HepG2 (cell line): ENCODE results near the gene NATD1. TPM values are rescaled to one million over a fixed set of nuclear protein-coding genes. Genes with fewer than 3 reads are reported as not detected.

Source experiments
- BORCS8-MEF2B ChIP-seq: sonication (generic); formaldehyde crosslinking; IDR thresholded peaks from 2 replicates; pipeline ENCODE4 v1.8.0; 2022; ENCODE audit warnings: mild to moderate bottlenecking, missing genetic modification reagents
- CENPT ChIP-seq: sonication (generic); formaldehyde crosslinking; IDR thresholded peaks from 2 replicates; pipeline ENCODE4 v1.8.0; 2022; ENCODE audit warnings: low read depth, mild to moderate bottlenecking, moderate library complexity, missing genetic modification reagents
- GPN1 ChIP-seq: sonication (generic); formaldehyde crosslinking; IDR thresholded peaks from 2 replicates; pipeline ENCODE4 v1.5.1; 2020; ENCODE audit warnings: missing genetic modification reagents, borderline replicate concordance
- HOXA3 ChIP-seq: sonication (generic); formaldehyde crosslinking; IDR thresholded peaks from 2 replicates; pipeline ENCODE4 v1.5.0; 2020; ENCODE audit warnings: missing genetic modification reagents
- KMT2A ChIP-seq: sonication (generic); formaldehyde crosslinking; IDR thresholded peaks from 2 replicates; pipeline ENCODE4 v1.4.0; 2020; ENCODE audit warnings: missing genetic modification reagents
- MAFG ChIP-seq: sonication (generic); formaldehyde crosslinking; IDR thresholded peaks from 2 replicates; pipeline ENCODE4 v1.5.1; 2020; ENCODE audit warnings: mild to moderate bottlenecking, missing genetic modification reagents
- MAFK ChIP-seq, 2 experiments: IDR thresholded peaks in 1 of 2; conservative IDR thresholded peaks in 1 of 2; 2 replicates each; pipeline ENCODE4 v1.6.1; 2011; ENCODE audit warnings: improper control_type of control experiment in 2 of 2, low read length in 2 of 2
- MTA1 ChIP-seq: sonication (generic); formaldehyde crosslinking; IDR thresholded peaks from 2 replicates; pipeline ENCODE4 v1.4.0; 2020; ENCODE audit warnings: missing genetic modification reagents, mild to moderate bottlenecking, borderline replicate concordance
- PHF8 ChIP-seq: sonication (generic); formaldehyde crosslinking; IDR thresholded peaks from 2 replicates; pipeline ENCODE4 v1.5.0; 2020; ENCODE audit warnings: missing genetic modification reagents
- RORA ChIP-seq: sonication (generic); formaldehyde crosslinking; IDR thresholded peaks from 2 replicates; pipeline ENCODE4 v1.5.0; 2020; ENCODE audit warnings: mild to moderate bottlenecking, missing genetic modification reagents, moderate library complexity
- SMARCC2 ChIP-seq: fragments of 450-650 bp; IDR thresholded peaks from 2 replicates; pipeline ENCODE4 v1.6.1; 2017; ENCODE audit warnings: antibody characterized with exemption, mild to moderate bottlenecking
- YY1 ChIP-seq: IDR thresholded peaks from 2 replicates; pipeline ENCODE4 v1.6.1; 2011; ENCODE audit warnings: low read length, low read depth, moderate library complexity, mild to moderate bottlenecking; ENCODE audit not compliant: insufficient read depth, insufficient replicate concordance
- ZBTB49 ChIP-seq: sonication (generic); formaldehyde crosslinking; IDR thresholded peaks from 2 replicates; pipeline ENCODE4 v1.4.0; 2020; ENCODE audit warnings: missing genetic modification reagents, borderline replicate concordance
- ZNF280B ChIP-seq: sonication (generic); formaldehyde crosslinking; IDR thresholded peaks from 2 replicates; pipeline ENCODE4 v1.5.0; 2020; ENCODE audit warnings: missing genetic modification reagents, mild to moderate bottlenecking, borderline replicate concordance
- ZNF432 ChIP-seq: sonication (generic); formaldehyde crosslinking; IDR thresholded peaks from 2 replicates; pipeline ENCODE4 v1.5.0; 2020; ENCODE audit warnings: missing genetic modification reagents, mild to moderate bottlenecking, borderline replicate concordance
- ZNF441 ChIP-seq: sonication (generic); formaldehyde crosslinking; IDR thresholded peaks from 2 replicates; pipeline ENCODE4 v1.7.0; 2021; ENCODE audit warnings: missing genetic modification reagents, borderline replicate concordance
- ZNF883 ChIP-seq: sonication (generic); formaldehyde crosslinking; IDR thresholded peaks from 2 replicates; pipeline ENCODE4 v1.5.1; 2020; ENCODE audit warnings: mild to moderate bottlenecking, missing genetic modification reagents; ENCODE audit errors: not compliant biosample characterization
- polyA plus RNA-seq, 8 experiments: library from polyadenylated mRNA; depleted of rRNA in 3 of 8; stranded (reverse) in 7 of 8; unstranded in 1 of 8; fragments of >200 nt; fragmentation: Illumina TruSeq in 4 of 8; extraction: Trizol in 4 of 8; gene quantifications; 2 replicates each; pipeline versions ENCODE4 v1.2.1 to v1.2.3, GENCODE V29; 2011 to 2016; ENCODE audit warnings: low read depth in 4 of 8, missing spikeins in 1 of 8, mixed read lengths in 1 of 8; ENCODE audit not compliant: insufficient read depth in 1 of 8
- total RNA-seq, 5 experiments: library from RNA; depleted of rRNA; stranded (reverse); fragments of >200 nt; fragmentation: Illumina TruSeq; extraction: Trizol; gene quantifications; 2 replicates each; pipeline ENCODE4 v1.2.3, GENCODE V29; 2016; ENCODE audit warnings: low read depth in 1 of 5
- TF ChIP-seq, protein P1 (sequence below): sonication (generic); formaldehyde crosslinking; IDR thresholded peaks from 2 replicates; pipeline ENCODE4 v1.8.1; 2023; ENCODE audit warnings: missing genetic modification reagents, inconsistent platforms, borderline replicate concordance
- TF ChIP-seq, protein P2 (sequence below): sonication (generic); formaldehyde crosslinking; conservative IDR thresholded peaks from 2 replicates; pipeline ENCODE4 v1.4.0; 2020; ENCODE audit warnings: missing genetic modification reagents
- TF ChIP-seq, protein P3 (sequence below), 2 experiments: sonication (generic) in 1 of 2; formaldehyde crosslinking in 1 of 2; IDR thresholded peaks; 2 replicates each; pipeline versions ENCODE4 v1.4.0 to v1.6.1; 2018 to 2020; ENCODE audit warnings: missing genetic modification reagents in 2 of 2, borderline replicate concordance in 1 of 2, low read depth in 1 of 2, mild to moderate bottlenecking in 1 of 2, missing biosample characterization in 1 of 2

NATD1 gene
- total and polyA plus RNA-seq, 2 of the 13 experiments (the other 11 are each of a cell fraction or from before 2014, with no cell fraction given), result 0.31 to 2.3 TPM

GRCh38 chr17:21275579-21276263 is 22.5 kb upstream of the NATD1 start (continued):
- TF ChIP-seq, protein P1, sequence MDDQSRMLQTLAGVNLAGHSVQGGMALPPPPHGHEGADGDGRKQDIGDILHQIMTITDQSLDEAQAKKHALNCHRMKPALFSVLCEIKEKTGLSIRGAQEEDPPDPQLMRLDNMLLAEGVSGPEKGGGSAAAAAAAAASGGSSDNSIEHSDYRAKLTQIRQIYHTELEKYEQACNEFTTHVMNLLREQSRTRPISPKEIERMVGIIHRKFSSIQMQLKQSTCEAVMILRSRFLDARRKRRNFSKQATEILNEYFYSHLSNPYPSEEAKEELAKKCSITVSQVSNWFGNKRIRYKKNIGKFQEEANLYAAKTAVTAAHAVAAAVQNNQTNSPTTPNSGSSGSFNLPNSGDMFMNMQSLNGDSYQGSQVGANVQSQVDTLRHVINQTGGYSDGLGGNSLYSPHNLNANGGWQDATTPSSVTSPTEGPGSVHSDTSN (CRISPR knock-in tag), result no peak
- TF ChIP-seq PHF8 (CRISPR knock-in tag), result peak; percentile 88
- no peak for TF ChIP-seq MAFK (conservative IDR thresholded peaks at IDR 0.05 in 1 of 2, IDR thresholded peaks at IDR 0.05 in 1 of 2; ENCODE audit: low read length in 2 of 2)
- no peak for TF ChIP-seq YY1
- no peak for TF ChIP-seq ZNF432 (CRISPR knock-in tag)
- TF ChIP-seq CENPT (CRISPR knock-in tag), result no peak
- TF ChIP-seq HOXA3 (CRISPR knock-in tag), result no peak; the same call in none of the 2 replicates
- TF ChIP-seq ZNF883 (CRISPR knock-in tag), result peak; percentile 85
- no peak for TF ChIP-seq RORA (CRISPR knock-in tag)
- TF ChIP-seq ZNF280B (CRISPR knock-in tag), result peak; percentile 88
- peak; percentile 92 for TF ChIP-seq BORCS8-MEF2B
- peak; percentile 36; the same call in 1 of the 2 replicates for TF ChIP-seq KMT2A (CRISPR knock-in tag)
- no peak for TF ChIP-seq SMARCC2
- TF ChIP-seq MAFG, result 0 out of 2 replicates have a peak, but pooled peaks have one; percentile 55
- TF ChIP-seq ZNF441 (CRISPR knock-in tag), result peak; percentile 53; the same call in 1 of the 2 replicates
- TF ChIP-seq ZBTB49 (CRISPR knock-in tag), result no peak
- TF ChIP-seq, protein P2, sequence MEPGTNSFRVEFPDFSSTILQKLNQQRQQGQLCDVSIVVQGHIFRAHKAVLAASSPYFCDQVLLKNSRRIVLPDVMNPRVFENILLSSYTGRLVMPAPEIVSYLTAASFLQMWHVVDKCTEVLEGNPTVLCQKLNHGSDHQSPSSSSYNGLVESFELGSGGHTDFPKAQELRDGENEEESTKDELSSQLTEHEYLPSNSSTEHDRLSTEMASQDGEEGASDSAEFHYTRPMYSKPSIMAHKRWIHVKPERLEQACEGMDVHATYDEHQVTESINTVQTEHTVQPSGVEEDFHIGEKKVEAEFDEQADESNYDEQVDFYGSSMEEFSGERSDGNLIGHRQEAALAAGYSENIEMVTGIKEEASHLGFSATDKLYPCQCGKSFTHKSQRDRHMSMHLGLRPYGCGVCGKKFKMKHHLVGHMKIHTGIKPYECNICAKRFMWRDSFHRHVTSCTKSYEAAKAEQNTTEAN, result peak; percentile 75
- TF ChIP-seq, protein P3, sequence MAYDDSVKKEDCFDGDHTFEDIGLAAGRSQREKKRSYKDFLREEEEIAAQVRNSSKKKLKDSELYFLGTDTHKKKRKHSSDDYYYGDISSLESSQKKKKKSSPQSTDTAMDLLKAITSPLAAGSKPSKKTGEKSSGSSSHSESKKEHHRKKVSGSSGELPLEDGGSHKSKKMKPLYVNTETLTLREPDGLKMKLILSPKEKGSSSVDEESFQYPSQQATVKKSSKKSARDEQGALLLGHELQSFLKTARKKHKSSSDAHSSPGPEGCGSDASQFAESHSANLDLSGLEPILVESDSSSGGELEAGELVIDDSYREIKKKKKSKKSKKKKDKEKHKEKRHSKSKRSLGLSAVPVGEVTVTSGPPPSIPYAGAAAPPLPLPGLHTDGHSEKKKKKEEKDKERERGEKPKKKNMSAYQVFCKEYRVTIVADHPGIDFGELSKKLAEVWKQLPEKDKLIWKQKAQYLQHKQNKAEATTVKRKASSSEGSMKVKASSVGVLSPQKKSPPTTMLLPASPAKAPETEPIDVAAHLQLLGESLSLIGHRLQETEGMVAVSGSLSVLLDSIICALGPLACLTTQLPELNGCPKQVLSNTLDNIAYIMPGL (CRISPR knock-in tag; IDR thresholded peaks at IDR 0.05; ENCODE audit: borderline replicate concordance in 1 of 2, low read depth in 1 of 2), result no peak
- peak; percentile 64; the same call in 1 of the 2 replicates for TF ChIP-seq MTA1 (CRISPR knock-in tag)
- TF ChIP-seq GPN1 (CRISPR knock-in tag), result no peak
